Endothelial cell of umbilical vein (primary cell): ENCODE measurements around the gene RANBP3. TPM values are rescaled to one million over a fixed set of nuclear protein-coding genes. Genes with fewer than 3 reads are reported as not detected.

Source experiments
- BruUV-seq: library from RNA; stranded (reverse); fragments of 400-500 nt; replicated peaks from 2 replicates; lab custom pipeline; 2021; lab: Mats Ljungman, UMichigan
- CTCF ChIA-PET: fragments of 300-600, 350-600 bp; sonication (Branson Sonifier 250); formaldehyde crosslinking; loops from one replicate; lab custom pipeline; 2021; ENCODE audit warnings: antibody characterized with exemption, inconsistent platforms; lab: Charles Lee
- POLR2A ChIA-PET: fragments of 300-600, 350-600 bp; sonication (Branson Sonifier 250); formaldehyde crosslinking; loops from one replicate; lab custom pipeline; 2021; ENCODE audit warnings: antibody characterized with exemption, inconsistent platforms; lab: Charles Lee
- DNase-seq: peaks from one replicate; pipeline ENCODE4 v3.0.0-alpha.2; 2011; ENCODE audit warnings: low read depth, low spot score
- FAIRE-seq: peaks from 2 replicates; lab custom pipeline; 2011; peaks lifted over from hg19 to GRCh38; lab: Jason Lieb, UNC
- H2AFZ ChIP-seq: 2 replicates; pipeline ENCODE4 v1.6.0; 2012; ENCODE audit warnings: low read depth, low read length, control low read depth, inconsistent platforms
- H3K27ac ChIP-seq: 2 replicates; pipeline ENCODE4 v1.5.1; 2011; ENCODE audit warnings: low read depth, mild to moderate bottlenecking, control low read depth, low read length, moderate library complexity; ENCODE audit not compliant: insufficient read depth
- H3K27me3 ChIP-seq, 2 experiments: 2 replicates each; pipeline versions ENCODE4 v1.6.0 to v1.6.1; 2011; ENCODE audit warnings: low read length in 2 of 2, mixed read lengths in 1 of 2; ENCODE audit not compliant: control insufficient read depth in 2 of 2, insufficient read depth in 2 of 2
- H3K36me3 ChIP-seq, 2 experiments: 2 replicates in 1 of 2; 3 replicates in 1 of 2; pipeline ENCODE4 v1.5.1; 2011; ENCODE audit warnings: low read length in 2 of 2, mild to moderate bottlenecking in 1 of 2, moderate library complexity in 1 of 2; ENCODE audit not compliant: control insufficient read depth in 2 of 2, insufficient read depth in 2 of 2; ENCODE audit errors: extremely low read depth in 1 of 2
- H3K4me1 ChIP-seq: 3 replicates; pipeline ENCODE4 v1.5.1; 2011; ENCODE audit warnings: mild to moderate bottlenecking, low read length; ENCODE audit not compliant: control insufficient read depth, insufficient read depth; ENCODE audit errors: extremely low read depth
- H3K4me2 ChIP-seq: 2 replicates; pipeline ENCODE4 v1.6.1; 2011; ENCODE audit warnings: low read length, control low read depth, mixed read lengths; ENCODE audit not compliant: insufficient read depth
- H3K4me3 ChIP-seq, 3 experiments: fragments of 200-600 bp in 1 of 3; sonication (generic), shearing (Covaris generic) in 1 of 3; replicated peaks in 1 of 3; 2 replicates each; pipeline ENCODE4 v1.5.1; 2011 to 2016; ENCODE audit warnings: control low read depth in 3 of 3, low read length in 3 of 3, mild to moderate bottlenecking in 2 of 3, inconsistent platforms in 1 of 3, low read depth in 1 of 3, moderate library complexity in 1 of 3; ENCODE audit not compliant: insufficient read depth in 1 of 3
- H3K79me2 ChIP-seq: 2 replicates; pipeline ENCODE4 v1.6.0; 2012; ENCODE audit warnings: low read length, inconsistent platforms; ENCODE audit not compliant: control insufficient read depth, insufficient read depth
- H3K9ac ChIP-seq: replicated peaks from 2 replicates; pipeline ENCODE3; 2011; ENCODE audit warnings: low read length, control low read depth; ENCODE audit not compliant: insufficient read depth; ENCODE audit errors: extremely low read depth
- H3K9me1 ChIP-seq: replicated peaks from 3 replicates; pipeline ENCODE4 v1.6.0; 2011; ENCODE audit warnings: mild to moderate bottlenecking, low read length; ENCODE audit not compliant: control insufficient read depth, insufficient read depth; ENCODE audit errors: extremely low read depth
- H3K9me3 ChIP-seq: replicated peaks from 2 replicates; pipeline ENCODE4 v1.5.1; 2012; ENCODE audit warnings: low read length, inconsistent platforms; ENCODE audit not compliant: control insufficient read depth, insufficient read depth
- H4K20me1 ChIP-seq: replicated peaks from 2 replicates; pipeline ENCODE3; 2011; ENCODE audit warnings: mild to moderate bottlenecking, low read length; ENCODE audit not compliant: control insufficient read depth, insufficient read depth; ENCODE audit errors: extremely low read depth
- EZH2 ChIP-seq: IDR thresholded peaks from 2 replicates; pipeline ENCODE4 v1.6.1; 2012; ENCODE audit warnings: borderline replicate concordance, low read depth, mild to moderate bottlenecking, moderate library complexity, low read length, inconsistent platforms; ENCODE audit not compliant: severe bottlenecking
- FOS ChIP-seq: IDR thresholded peaks from 2 replicates; pipeline ENCODE4 v1.6.1; 2011; ENCODE audit warnings: mild to moderate bottlenecking, low read length, moderate library complexity, borderline replicate concordance; ENCODE audit not compliant: insufficient read depth
- GATA2 ChIP-seq: IDR thresholded peaks from 2 replicates; pipeline ENCODE4 v1.7.0; 2011; ENCODE audit warnings: low read depth, mild to moderate bottlenecking, moderate library complexity, mixed read lengths, low read length; ENCODE audit not compliant: insufficient read length, insufficient read depth
- JUN ChIP-seq: IDR thresholded peaks from 2 replicates; pipeline ENCODE4 v1.6.1; 2011; ENCODE audit warnings: borderline replicate concordance, low read depth; ENCODE audit not compliant: insufficient read length, insufficient read depth
- MYC ChIP-seq: IDR thresholded peaks from one replicate; pipeline ENCODE4 v1.6.1; 2011; ENCODE audit warnings: mild to moderate bottlenecking, low read depth, low read length
- POLR2A ChIP-seq: IDR thresholded peaks from 2 replicates; pipeline ENCODE4 v1.6.1; 2012; ENCODE audit warnings: low read depth, mild to moderate bottlenecking, control low read depth, low read length
- POLR2AphosphoS5 ChIP-seq: IDR thresholded peaks from 2 replicates; pipeline ENCODE4 v1.6.1; 2012; ENCODE audit warnings: low read depth, mild to moderate bottlenecking, control low read depth, low read length, moderate library complexity; ENCODE audit not compliant: insufficient read depth
- dilution Hi-C: fragments of 300-500 bp; cut with MboI; formaldehyde crosslinking; loops from one replicate; pipeline ENCODE4 v1.15.0; 2019; ENCODE audit warnings: low sequenced_read_pairs; ENCODE audit not compliant: extremely low pct_ligation_motif_present
- intact Hi-C: fragments of 100-400 bp; cut with micrococcal nuclease; formaldehyde crosslinking; loops from one replicate; pipeline ENCODE4 v1.10.0; 2022
- polyA plus RNA-seq, 4 experiments: library from polyadenylated mRNA; depleted of rRNA in 3 of 4; stranded (reverse) in 3 of 4; unstranded in 1 of 4; fragments of >200 nt; gene quantifications; 2 replicates each; pipeline versions ENCODE4 v1.2.1 to v1.2.3, GENCODE V29; 2011 to 2012; ENCODE audit warnings: missing spikeins in 1 of 4
- total RNA-seq: library from RNA; stranded (reverse); gene quantifications from 2 replicates; pipeline ENCODE4 v1.2.3, GENCODE V29; 2021
- TF ChIP-seq, protein P1 (sequence below): IDR thresholded peaks from 2 replicates; pipeline ENCODE4 v1.6.1; 2011; ENCODE audit not compliant: insufficient read depth, insufficient read length
- TF ChIP-seq, protein P2 (sequence below), 2 donors: IDR thresholded peaks; 1 replicate in 1 of 2; 2 replicates in 1 of 2; pipeline ENCODE4 v1.5.1; 2011; ENCODE audit warnings: low read length in 2 of 2, mild to moderate bottlenecking in 2 of 2, moderate library complexity in 2 of 2, control low read depth in 1 of 2, inconsistent platforms in 1 of 2, low read depth in 1 of 2; ENCODE audit not compliant: insufficient read depth in 1 of 2; ENCODE audit errors: extremely low read depth in 1 of 2

Gene RANBP3
- total and polyA plus RNA-seq, 2 donors (not counting 3 experiments of a cell fraction or from before 2014, with no cell fraction given) = 72.3 to 85.3 TPM

DNA sequence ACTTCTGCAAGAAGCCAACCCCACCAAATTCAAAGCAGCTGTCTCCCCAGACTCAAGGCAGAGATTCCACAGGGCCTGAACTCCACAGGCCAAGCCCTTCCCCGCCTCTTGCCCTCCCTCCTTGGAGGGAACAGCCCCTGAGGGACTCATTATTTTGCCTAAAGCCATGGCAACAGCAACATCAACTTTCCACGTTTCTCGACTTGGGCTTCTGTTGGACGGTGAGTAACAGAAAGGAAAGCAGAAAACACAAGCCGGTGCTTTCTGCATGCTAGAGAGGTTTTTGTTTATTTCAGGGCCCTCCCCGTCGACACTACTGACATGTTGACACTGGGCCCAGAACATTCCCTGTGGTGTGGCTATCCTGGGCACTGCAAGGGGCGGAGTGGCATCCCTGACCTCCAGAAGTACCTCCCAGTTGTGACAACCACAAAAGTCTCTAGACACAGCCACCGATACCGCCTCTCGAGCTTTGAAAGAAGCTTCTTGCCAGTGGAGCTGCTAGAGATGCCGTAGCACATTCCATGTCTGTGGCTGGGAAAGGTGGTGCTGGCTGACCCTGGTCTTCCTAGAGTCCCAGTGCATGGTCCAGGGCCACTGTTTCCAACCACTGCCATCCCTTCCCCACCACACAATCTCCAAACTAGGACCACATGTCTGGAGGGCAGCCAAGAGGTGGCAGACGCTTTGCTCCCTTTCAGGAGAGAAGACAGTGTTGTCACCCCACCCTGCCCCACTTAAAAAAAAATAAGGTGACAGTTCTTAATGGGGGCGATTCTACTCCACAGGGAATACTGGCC, 51.1 kb downstream of the RANBP3 start:
- no TSS peak for BruUV-seq
- Histone ChIP-seq H2AFZ (no peak overlapping the region), H3K36me3 (peaks cover 13 to 68% of the 10 kb centered on the region in 2 experiments), H3K9me3 (no peaks in the 10 kb centered on the region), H3K9me1 (no peaks in the 10 kb centered on the region), H3K4me3 (no peak overlapping the region), H3K4me1 (no peaks in the 10 kb centered on the region), H3K79me2 (no peaks in the 10 kb centered on the region), H3K9ac (no peak overlapping the region), H3K27ac (no peak overlapping the region), H3K27me3 (no peaks in the 10 kb centered on the region), H4K20me1 (no peaks in the 10 kb centered on the region), H3K4me2 (no peak overlapping the region)
- ChIA-PET CTCF (no interaction called here), POLR2A (no interaction called here)
- intact Hi-C loops (no loop called here), dilution Hi-C loops (no loop called here)
- FAIRE-seq (no peak), DNase-seq (no peak)
- TF ChIP-seq MYC = no peak
- TF ChIP-seq, protein P1, sequence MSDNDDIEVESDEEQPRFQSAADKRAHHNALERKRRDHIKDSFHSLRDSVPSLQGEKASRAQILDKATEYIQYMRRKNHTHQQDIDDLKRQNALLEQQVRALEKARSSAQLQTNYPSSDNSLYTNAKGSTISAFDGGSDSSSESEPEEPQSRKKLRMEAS = no peak
- no peak for TF ChIP-seq JUN
- TF ChIP-seq FOS = no peak
- TF ChIP-seq EZH2 = no peak
- TF ChIP-seq GATA2 = no peak
- TF ChIP-seq, protein P2, sequence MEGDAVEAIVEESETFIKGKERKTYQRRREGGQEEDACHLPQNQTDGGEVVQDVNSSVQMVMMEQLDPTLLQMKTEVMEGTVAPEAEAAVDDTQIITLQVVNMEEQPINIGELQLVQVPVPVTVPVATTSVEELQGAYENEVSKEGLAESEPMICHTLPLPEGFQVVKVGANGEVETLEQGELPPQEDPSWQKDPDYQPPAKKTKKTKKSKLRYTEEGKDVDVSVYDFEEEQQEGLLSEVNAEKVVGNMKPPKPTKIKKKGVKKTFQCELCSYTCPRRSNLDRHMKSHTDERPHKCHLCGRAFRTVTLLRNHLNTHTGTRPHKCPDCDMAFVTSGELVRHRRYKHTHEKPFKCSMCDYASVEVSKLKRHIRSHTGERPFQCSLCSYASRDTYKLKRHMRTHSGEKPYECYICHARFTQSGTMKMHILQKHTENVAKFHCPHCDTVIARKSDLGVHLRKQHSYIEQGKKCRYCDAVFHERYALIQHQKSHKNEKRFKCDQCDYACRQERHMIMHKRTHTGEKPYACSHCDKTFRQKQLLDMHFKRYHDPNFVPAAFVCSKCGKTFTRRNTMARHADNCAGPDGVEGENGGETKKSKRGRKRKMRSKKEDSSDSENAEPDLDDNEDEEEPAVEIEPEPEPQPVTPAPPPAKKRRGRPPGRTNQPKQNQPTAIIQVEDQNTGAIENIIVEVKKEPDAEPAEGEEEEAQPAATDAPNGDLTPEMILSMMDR (IDR thresholded peaks at IDR 0.05; ENCODE audit: extremely low read depth in 1 of 2, insufficient read depth in 1 of 2, low read depth in 1 of 2, low read length in 2 of 2) = no peak
- no peak for TF ChIP-seq POLR2A
- no peak for TF ChIP-seq POLR2AphosphoS5
